Measurements from ENCODE around the gene GRM7.

GRM7 gene

DNA sequence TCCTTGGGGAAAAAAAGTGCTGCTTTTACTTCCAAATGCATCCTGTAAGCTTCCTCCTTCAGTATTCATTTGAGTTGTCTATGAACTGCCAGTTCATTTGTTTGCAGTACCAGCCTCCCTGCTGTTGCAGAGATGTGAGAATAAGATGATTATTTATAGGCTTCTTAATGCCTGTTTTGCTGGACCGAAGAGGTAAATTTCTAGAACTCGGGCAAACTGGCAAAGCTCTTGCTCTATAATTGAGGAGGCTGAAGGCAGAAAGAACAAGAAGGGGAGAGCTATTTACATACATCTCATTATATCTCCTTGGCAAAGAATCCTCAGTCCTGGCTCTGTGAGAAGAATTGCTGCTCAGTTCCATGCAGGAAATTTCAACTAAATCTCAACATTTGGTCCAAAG is 790.4 kb downstream of the GRM7 start:
- no peak for DNase-seq (ENCODE audit: low read depth, low spot score)

DNA sequence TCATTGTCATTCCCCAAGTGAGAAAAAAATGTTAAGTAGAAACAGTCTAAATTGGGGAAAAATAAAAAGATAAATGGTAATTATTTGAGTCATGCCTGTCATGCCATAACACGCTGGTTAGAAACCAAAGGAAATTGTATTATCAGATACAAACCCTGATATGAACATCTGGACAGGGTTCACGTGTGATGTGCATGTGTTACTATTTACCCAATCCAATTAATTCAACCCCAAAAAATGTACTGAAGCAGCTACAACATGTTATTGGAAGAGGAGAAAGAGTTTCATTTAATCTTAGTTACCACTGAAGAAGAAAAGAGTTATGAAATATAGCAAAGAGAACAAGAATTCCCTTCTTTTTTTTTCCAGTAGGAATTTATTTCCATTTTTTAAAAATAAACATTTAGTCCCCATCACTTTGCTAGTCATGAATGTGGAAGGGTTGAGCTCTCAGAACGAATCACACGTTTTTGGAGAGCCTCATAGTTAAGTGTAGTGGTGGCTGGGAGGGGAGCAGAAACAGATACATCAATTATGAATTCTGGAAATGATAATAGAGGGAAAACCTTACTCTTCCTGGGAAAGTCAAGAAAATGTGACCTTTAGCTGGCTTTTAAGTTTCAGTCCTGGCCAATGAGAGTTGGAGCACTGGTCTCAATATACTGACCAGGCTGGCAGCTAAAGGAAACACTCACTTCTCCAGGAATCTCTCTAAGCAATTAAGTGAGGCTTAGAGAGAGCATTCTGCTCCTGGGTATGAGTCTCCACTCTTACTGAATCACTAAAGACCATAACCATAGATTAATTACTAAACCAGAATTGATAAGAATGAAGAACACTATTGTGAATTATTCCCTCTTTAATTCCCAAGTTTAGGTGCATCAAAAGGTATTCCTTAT is 796.5 kb downstream of the GRM7 start:
- DNase-seq (ENCODE audit: low read depth, low spot score), result no peak

DNA sequence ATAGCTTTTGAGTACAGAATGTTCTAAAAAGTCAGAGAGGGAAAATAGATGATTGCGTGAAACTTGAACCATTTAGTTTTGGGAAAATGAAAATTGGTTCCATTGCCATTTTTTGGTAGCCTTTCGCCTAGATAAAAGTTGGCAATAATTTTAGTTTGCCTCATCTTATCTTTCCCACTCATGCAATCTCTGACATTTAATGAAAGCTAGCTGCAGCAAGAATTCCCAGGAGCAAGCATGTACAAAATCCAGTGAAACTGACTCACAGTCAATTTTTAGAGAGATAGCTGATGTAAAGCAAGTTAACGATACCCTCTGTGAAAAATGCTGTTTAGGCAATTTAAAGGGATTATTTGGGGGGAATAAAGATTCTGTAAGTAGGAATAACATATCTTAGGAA is 797.4 kb downstream of the GRM7 start:
- DNase-seq (ENCODE audit: low read depth, low spot score), result no peak

DNA sequence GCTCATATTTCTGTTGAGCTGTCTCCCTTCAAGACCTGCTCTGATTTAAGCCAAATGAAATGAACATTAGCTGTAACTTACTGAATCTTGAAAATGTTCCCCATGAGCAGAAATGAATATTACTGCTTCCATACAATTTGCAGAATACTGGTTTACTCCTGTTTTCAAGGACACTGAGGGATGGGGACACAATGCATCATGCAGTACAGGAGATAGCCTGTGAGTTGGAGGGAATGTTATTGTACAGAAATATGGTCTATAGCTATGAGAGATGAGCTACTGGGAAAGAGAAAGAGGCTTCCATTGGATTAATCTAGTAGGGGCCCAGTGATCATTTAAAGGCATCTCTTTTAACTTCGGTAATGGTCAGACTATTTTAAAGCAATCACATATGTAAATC is 798.2 kb downstream of the GRM7 start:
- DNase-seq (ENCODE audit: low read depth, low spot score), result no peak

DNA sequence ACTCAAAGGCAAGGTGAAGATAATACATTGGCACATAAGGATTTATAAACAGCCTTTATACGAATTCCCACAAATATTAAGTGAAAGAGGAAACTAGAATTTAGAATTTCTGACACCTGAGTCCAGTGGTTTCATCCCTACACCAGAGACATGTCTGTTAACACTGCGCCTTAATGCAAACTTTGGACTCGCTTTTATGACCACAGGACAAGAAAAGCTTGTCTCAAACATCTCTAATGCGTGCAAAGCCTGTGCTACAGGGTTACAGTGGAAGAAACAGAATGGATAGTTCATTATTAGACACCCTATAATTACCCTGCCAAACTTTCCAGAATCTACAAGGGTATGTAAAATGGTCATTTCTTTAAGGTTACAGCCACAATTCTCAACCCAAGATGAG is 802.9 kb downstream of the GRM7 start:
- no peak for DNase-seq (ENCODE audit: low read depth, low spot score)

DNA sequence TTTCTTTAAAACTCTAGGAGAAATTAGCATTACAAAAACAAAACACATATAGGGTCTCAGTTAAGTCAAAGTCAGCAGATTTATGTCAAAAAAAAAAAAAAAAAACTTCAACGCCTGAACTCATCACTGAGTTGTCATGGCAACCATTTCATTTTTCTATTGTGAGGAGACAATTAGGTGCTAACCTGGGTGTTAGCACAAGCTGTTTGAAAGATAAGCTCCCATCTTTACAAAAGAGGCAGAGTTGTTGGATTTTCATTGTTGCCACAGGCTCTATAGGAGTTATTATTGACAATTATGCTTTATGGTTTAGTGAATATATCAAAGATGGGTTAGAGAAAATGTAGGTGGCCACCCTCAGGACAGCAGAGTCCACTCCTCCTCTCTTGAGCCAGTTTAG is 806.9 kb downstream of the GRM7 start:
- no peak for DNase-seq (ENCODE audit: low read depth, low spot score)

DNA sequence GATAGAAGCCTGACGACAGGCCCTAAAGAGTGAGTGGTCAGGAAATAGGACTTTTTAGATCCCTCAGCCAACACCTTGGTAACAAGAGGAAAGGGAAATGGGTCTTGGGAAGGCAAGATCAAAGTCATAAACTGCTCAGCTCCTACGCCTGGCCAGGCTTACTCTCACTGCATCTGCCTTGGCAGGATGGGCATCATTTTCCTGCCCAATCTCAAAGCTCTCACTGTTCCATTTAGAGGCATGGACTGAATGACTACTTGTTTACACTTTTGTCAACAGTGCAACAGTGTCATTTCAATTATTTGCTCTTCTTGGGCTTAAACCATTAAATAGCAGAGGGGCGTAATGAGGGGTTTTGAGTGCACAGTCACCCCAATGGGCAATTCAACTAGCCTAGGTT is 808.7 kb downstream of the GRM7 start:
- DNase-seq (ENCODE audit: low read depth, low spot score), result no peak

DNA sequence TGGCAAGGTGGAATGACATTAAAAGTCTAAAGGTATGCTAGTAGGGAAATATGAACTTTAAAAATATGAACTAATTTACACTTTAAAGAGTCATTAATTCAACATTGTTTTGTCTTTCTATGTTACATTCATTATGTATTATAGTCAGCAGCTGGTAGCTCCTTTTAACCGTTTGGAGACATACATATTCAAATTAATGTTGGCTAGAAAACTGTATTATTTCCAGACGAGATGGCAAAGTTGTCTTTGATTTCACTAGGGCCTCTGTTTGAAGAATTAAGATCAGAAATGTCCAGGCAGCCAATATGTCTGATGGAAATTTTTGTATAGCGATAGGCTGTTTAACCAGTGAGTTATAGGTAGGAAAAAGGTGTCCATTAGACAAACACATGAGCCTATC is 817.6 kb downstream of the GRM7 start:
- no peak for DNase-seq (ENCODE audit: low read depth, low spot score)

DNA sequence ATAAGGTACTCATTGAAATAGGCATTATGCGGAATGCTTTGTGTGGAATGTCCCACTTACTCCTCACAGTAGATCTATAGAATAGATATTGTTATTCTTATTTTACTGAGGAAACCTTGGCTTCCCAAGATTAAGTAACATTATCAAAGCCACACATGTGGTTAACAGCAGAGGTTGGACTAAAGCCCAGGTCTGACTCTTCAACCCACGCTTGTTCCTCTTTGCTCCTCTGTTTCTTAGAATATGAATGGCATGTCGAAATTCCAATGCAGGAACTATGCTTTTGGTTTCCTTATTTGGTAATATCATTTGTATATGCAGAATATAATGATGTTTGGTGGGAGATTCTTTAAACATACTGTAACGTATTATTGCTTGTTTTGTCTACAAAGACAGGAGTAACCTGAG is 821.9 kb downstream of the GRM7 start:
- no peak for DNase-seq (ENCODE audit: low read depth, low spot score)

DNA sequence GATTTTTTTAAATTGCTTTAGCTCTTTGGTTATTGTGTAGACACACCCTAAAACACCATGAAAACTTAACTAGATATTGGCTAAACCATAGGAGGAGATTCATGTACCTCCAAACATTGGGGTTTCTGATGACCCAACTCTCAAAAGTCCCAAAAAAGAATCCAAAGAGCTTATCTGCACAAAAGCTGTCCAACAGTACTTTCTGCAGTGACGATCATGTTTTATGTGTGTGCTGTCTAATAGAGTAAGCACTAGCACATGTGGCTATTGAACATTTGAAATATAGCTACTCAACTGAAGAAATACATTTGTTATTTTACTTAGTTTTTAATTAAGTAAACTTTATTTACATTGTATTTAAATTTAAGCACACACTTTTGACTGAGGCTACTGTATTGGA is 822.5 kb downstream of the GRM7 start:
- no peak for DNase-seq (ENCODE audit: low read depth, low spot score)

DNA sequence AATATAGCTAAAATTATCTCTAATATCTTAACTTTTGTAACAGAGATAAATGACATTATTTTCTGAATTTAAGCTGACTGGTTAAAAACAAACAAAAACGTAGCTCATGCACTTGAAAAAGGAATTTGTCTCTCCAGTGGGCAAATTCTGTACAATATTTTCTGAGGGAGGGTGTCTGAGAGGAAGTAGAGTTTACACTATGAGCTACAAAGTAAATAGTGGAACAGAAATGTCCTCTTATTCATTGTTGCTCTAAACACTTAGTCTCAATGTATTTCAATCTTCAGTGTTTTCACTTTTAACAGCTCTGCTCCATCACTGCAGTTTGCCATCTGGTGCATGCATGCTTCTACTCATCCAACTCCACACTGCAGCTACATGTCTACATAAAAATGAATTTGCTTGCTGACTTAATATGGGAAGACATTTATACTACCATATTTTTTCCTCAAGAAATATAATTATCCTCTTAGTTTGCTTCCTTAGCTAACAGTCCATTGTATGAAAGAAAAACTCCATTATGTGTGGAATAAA is 823.3 kb downstream of the GRM7 start:
- DNase-seq (ENCODE audit: low read depth, low spot score), result no peak

DNA sequence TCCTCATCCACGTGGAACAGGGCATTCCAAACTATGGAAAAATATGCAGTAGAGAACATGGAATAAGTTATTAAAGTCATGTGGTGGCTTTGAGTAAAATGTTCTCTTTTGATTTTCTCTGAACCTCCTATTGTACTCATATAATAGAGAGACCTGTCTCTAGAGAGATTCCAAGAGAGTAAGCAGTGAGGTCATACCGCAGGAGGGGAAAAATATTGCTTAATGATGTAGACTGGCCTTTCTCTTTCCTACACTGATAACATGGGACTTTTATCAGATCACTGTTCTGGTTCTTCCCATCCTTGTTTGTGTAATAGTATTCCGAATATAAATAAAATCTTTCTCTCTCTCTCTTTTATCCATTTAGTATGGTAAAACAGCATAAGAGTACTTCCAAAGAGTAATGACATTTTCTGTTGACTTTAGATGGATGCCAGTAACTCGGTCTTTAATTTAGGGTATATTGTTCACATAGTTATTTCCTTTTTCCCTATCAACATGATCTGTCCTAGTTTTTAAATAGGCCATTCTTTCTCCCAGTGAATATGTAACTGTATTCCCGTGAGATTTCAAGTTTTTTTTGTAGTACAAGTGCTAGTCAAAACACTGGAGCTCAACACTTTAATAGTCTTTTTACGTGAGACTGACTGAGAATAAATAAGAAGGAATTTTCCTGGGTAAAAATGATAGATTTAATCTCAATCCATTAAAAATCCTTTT is 826.7 kb downstream of the GRM7 start:
- DNase-seq (ENCODE audit: low read depth, low spot score), result no peak

DNA sequence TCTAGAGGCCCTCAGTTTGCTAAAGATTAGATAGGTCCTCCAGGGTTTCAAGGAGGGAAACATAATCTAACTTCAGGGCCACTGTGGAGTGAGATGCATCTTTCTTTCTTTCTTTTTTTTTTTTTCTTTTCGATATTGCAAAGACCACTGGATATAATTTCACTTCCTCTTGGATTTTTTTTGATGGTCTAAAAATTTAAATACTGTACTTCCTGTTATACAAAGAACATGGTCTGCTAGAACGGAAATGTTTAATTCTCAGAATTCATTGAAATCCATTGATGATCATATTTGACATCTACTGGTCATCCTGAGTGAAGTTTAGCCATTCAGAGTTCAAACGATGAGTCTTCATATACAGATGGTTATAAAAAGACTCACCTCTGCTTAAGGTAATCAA is 832.0 kb downstream of the GRM7 start:
- DNase-seq (ENCODE audit: low read depth, low spot score), result no peak

DNA sequence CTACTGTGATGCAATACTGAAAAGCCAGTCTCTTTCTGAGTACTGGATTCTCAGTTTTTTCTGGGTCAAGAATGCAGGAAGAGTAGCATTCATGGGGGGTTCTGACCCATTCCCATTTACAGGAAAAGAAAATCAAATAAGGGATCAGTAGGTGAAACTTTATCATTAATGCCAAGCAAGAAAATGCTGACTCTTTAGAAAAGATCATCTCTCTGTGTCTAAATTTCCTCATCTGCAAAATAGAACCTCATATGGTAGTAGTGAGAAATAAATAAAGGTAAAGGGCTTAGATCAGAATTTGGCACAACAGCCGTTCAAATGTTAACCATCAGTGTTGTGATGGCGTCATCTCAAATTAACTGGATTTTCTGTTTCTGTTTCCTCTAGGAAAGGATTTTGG is 833.1 kb downstream of the GRM7 start:
- DNase-seq (ENCODE audit: low read depth, low spot score), result no peak

DNA sequence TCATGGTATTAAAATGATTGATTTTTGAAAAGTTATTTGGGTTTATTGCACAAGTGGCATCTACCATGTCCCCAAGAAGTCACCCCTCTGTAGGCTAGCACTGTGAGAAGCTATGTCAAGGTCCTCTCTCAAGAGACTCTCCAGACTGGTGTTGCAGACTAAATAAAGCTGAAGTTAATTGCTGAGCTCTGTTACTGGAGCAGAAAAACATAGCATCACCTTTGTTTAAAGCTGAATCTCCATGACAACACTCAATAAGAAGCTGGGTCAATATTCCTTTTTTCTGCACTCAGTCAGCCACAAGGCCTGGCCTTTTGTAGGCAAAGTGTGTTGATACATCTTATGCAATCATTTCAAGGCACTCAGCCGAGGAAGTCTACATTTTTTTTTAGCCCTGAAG is 834.1 kb downstream of the GRM7 start:
- no peak for DNase-seq (ENCODE audit: low read depth, low spot score)

DNA sequence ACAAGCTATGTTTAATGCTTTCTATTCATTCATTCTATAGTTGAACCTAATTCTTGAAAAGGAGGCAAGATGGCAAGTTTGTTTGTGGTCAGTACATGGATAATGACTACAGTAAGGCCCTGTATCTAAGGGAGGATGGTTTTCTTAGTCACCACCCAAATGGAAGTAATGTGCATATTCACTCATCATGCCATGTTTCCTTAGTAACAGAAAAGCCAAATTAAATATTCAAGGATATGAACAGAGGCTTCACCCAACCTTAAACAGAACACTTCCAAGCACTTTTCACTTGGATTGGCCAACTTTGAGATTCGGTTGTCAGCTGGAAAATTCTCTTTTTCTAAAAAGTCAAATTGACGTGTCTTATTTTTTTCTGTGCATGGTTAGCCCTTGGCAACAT is 835.4 kb downstream of the GRM7 start:
- no peak for DNase-seq (ENCODE audit: low read depth, low spot score)

DNA sequence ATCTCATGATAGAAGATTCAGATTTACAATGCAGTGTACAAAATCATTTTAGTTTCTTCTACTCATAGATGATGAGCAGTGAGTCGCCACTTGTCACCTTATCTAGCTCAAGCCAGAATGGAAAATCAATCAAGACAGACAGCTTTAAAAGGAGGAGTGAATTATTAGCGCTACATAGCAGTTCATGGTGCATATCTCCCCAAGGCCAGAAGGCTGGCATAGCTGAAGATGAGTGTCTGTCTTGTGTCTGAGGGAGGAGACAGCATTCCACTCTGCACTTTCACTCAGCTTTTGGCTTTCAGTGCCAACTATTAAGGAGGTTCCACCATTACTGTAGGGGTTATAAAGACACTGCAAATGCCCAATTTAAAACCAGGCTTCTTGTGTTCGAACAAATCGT is 836.6 kb downstream of the GRM7 start:
- no peak for DNase-seq (ENCODE audit: low read depth, low spot score)

DNA sequence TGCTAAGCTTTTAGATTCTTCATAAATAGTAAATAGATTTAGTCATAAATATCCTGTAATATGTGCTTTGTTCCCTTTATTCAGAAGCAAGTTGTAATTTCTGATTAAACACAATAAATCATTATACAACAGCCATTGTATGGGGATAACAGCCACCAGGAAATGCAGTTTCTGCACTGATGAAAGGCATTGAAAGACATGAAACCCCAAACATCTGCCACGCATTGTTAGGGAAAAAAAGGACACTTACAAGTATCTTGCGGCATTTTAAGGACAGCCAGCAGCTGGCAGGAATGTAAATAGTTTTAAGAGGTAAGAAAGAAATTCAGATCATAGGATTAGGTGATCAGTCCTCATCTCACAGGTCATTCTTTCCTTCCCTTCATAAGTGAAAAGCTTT is 839.6 kb downstream of the GRM7 start:
- DNase-seq (ENCODE audit: low read depth, low spot score), result no peak

DNA sequence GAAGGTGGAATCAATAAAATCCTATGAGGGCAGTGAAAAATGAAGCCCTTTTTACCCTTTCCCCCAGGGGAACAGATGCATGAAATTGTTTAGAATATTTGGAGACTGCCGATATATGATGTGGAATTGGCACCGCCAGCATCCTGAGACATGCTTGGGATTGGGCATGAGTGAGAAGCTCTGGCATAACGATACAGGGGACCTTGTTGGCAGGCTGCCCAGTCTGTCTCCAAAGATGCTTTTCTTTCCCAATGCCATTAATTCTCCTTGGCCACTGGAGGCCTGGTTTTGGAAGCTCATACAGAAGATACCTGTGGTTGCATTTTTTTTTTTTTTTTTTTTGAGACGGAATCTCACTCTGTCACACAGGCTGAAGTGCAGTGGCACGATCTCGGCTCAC is 840.1 kb downstream of the GRM7 start:
- no peak for DNase-seq (ENCODE audit: low read depth, low spot score)

DNA sequence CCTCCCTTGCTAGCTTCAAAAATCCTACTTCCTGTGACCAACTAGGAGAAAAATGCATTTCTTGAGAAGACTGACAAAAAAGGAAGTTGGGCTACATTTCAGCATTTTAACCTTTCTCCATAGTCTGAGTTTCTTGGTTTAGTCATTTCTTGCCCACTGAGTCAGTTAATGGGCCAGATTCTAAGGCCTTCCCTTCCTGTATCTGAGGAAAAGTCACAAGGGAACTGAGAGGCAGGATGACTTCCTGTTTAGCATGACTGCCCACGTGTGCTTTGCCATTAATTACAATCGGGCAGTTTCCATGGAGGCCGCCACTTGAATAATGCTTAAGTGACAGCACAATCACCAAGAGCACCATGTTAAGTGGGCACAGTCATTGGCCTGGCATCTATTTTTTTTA is 846.3 kb downstream of the GRM7 start:
- DNase-seq (ENCODE audit: low read depth, low spot score), result no peak

DNA sequence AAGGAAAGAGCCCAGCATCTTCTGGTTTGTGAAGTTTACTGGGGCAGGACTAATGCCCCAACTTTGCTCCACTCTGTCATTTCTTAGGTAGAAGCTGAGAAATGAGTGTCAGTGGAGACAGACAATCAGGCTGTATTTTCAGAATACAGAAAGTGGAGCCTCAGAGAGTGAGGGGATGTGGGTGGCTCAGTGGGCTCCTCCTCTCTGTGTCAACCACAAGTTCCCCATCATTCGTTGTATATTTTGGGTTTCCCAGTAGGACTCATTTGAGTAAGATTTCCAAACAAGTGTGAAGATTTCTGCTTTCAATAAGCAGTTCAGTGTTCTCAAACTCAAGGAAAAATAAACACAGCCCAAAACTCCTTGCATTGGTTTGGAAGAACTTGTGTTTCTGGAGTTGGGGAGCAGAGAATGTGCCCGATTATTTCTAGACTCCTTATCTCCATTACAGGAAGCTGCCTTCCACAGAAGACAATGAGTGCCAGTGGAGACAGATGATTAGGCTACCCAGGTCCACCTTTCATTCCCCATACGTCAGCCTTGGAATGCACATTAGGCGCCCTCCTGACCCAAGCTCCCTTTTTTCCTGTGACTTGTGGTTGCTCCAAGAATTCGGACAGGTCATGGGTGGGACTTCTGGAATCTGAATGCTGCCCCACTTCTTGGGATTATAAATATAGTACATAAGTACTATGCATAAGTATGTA is 848.6 kb downstream of the GRM7 start:
- DNase-seq (ENCODE audit: low read depth, low spot score), result no peak

DNA sequence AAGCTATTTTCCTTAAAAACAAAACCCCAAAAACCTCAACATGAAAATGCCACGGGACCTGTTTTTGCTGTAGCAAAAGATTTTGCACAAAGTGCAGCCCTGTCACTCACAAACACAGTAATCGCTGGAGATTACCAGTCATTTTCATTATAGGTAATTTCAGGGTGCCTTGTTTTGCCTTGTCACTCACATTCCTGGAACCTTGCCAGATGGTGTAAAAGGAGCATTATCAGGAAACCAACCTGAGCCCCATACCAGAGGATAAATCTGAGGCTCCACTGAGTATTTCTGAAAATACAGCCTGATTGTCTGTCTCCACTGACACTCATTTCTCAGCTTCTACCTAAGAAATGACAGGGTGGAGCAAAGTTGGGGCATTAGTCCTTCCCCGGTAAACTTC is 849.4 kb downstream of the GRM7 start:
- DNase-seq (ENCODE audit: low read depth, low spot score), result no peak

Data from activated CD4-positive, CD25-positive, alpha-beta regulatory T cell treated with anti-CD3 and anti-CD28 coated beads, Interleukin-2, amount 50 U/mL, for 16 hours (primary cell).